IgD-negative memory B cell (primary cell): ENCODE results near the gene HLA-DPA1. TPM values are rescaled to one million over a fixed set of nuclear protein-coding genes. Genes with fewer than 3 reads are reported as not detected.
"Not testable (repeated sequence)": the region's sequence is repeated elsewhere in the genome, so short reads cannot be mapped to it uniquely, and the experiment has no call there.

Experiments
- H3K27ac Mint-ChIP-seq, 3 donors: one replicate each; pipeline ENCODE4 v1.8.0; 2020 to 2022; ENCODE audit warnings: mild to moderate bottlenecking in 3 of 3, mixed read lengths in 3 of 3, moderate library complexity in 1 of 3
- H3K27me3 Mint-ChIP-seq: one replicate; pipeline ENCODE4 v1.8.0; 2021; ENCODE audit warnings: mixed read lengths
- H3K36me3 Mint-ChIP-seq: one replicate; pipeline ENCODE4 v1.8.0; 2020; ENCODE audit warnings: mild to moderate bottlenecking, mixed read lengths
- H3K4me1 Mint-ChIP-seq, 3 donors: one replicate each; pipeline ENCODE4 v1.8.0; 2020 to 2022; ENCODE audit warnings: mixed read lengths in 3 of 3, mild to moderate bottlenecking in 1 of 3
- H3K4me3 Mint-ChIP-seq, 4 donors: one replicate each; pipeline ENCODE4 v1.8.0; 2020 to 2022; ENCODE audit warnings: mild to moderate bottlenecking in 4 of 4, mixed read lengths in 4 of 4, moderate library complexity in 3 of 4
- H3K9me3 Mint-ChIP-seq, 3 donors: one replicate each; pipeline ENCODE4 v1.8.0; 2020 to 2021; ENCODE audit warnings: mixed read lengths in 3 of 3, mild to moderate bottlenecking in 1 of 3
- polyA plus RNA-seq: library from polyadenylated mRNA; unstranded; fragments of 300-500 nt; fragmentation: Illumina TruSeq; gene quantifications from one replicate; pipeline ENCODE4 v1.2.3, GENCODE V29; 2021

Gene HLA-DPA1
- polyA plus RNA-seq, 1 donor from 2014 or later: 2,568 TPM

DNA sequence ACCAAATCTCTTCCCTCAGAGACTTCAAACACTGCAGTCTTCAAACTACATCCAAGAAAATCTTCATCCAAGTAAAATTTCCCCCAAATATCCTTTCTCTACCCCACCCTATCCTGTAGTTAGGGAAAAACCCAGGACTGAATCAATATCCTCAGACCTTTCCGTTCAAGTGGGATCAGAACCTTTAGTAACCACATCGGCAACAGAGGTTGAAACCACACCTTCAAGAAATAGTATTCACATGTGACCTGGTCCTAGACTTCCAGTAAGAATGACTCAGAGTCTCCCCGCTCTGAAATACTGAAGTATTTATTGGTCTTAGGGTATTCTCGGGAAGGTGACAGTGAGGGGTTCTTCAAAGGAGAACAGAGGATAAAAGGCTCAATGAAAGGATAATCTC lies 8.7 kb downstream of the HLA-DPA1 start:
- H3K27ac Mint-ChIP-seq: peak overlapping the region; percentile 64 to 90 (median 77)
- peaks cover 49% of the 10 kb centered on the region for H3K36me3 Mint-ChIP-seq
- no peaks in the 10 kb centered on the region for H3K27me3 Mint-ChIP-seq
- peaks cover 19 to 56% (median 46%) of the 10 kb centered on the region in 3 donors for H3K4me1 Mint-ChIP-seq
- H3K4me3 Mint-ChIP-seq: peak overlapping the region in 2 of 4 donors; percentile 34 to 39
- peaks cover 0 to 16% (median 2%) of the 10 kb centered on the region in 3 donors for H3K9me3 Mint-ChIP-seq

DNA sequence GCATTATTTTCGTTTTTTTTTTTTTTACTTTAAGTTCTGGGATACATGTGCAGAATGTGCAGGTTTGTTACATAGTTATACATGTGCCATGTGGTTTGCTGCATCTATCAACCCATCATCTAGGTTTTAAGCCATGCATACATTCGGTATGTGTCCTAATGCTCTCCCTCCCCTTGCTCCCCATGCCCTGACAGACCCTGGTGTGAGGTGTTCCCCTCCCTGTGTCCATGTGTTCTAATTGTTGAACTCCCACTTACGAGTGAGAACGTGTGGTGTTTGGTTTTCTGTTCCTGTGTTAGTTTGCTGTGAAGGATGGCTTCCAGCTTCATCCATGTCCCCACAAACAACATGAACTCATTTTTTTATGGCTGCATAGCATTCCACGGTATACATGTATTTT lies 10.0 kb downstream of the HLA-DPA1 start:
- Mint-ChIP-seq H3K4me3 (peak overlapping the region in 1 of 4 donors; percentile 16), H3K36me3 (peaks cover 44% of the 10 kb centered on the region), H3K4me1 (peaks cover 14 to 52% (median 41%) of the 10 kb centered on the region in 3 donors), H3K27ac (peak overlapping the region in 2 of 3 donors; percentile 53 to 75), H3K9me3 (peaks cover 0 to 17% (median 3%) of the 10 kb centered on the region in 3 donors)
- not testable (repeated sequence) for H3K27me3 Mint-ChIP-seq

DNA sequence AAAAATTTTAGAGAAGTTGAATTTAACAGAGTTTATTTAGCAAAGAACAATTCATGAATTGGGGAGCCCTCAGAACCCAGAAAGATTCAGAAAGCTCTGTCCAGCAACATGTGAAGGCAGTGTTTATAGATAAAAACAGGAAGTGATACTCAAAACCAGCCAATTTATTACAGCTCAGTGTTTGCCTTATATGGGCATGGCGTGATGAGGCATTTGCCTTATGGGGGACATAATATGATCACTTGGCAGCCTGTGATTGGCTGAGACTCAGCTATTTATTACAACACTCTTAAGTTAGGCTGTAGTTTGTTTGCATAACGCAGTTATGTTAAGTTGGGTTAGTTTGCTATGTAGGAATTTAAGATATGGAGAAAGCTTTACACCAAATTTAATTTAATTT lies 11.5 kb downstream of the HLA-DPA1 start:
- Mint-ChIP-seq H3K9me3 (peaks cover 0 to 13% (median 4%) of the 10 kb centered on the region in 3 donors), H3K36me3 (peaks cover 31% of the 10 kb centered on the region), H3K27me3 (no peaks in the 10 kb centered on the region), H3K27ac (peak overlapping the region; percentile 17 to 91 (median 58)), H3K4me3 (peak overlapping the region in 2 of 4 donors; percentile 30 to 86), H3K4me1 (peaks cover 20 to 53% (median 42%) of the 10 kb centered on the region in 3 donors)

DNA sequence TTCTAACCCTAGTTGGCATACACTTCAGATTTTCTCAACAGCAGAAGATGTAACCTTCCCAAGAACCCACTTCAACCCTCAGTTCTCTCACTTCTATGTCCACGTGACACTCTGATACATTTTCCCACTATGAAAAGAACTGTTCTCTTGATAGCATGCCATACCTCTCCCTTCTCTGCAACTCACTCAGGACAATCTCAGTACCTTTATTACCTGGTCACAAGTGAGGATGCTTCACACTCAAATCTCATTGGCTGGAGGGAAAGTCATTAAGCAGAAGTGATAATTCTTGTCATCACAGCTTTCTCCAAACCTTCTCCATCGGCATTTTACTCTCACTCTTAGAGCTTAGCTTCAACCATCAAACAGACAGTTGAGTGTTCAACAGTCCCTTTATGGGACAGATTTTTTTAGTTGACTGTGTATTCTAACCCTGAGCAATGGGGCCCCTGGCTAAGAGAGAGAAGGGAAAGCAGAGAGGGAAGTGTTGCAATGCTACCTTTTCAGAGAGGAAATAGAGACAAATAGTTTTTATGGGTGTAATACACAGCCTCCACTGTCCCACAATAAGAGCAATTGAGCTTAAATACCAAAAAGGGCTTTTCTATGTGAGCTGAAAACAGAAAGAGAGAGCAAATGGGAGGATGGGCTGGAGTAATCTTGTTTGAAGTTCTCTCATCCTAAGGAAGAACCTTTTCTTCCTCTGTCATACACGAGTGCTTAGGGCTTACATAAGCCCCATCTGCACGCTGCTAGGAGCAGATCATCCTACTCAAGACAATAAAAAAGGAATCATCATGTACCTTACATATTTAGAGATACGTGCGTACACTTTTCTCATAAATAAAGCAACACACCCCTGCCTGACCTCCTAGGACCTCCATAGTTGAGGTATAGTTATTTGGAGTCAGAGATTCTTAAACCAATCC lies 16.0 kb downstream of the HLA-DPA1 start:
- Mint-ChIP-seq H3K36me3 (peaks cover 5% of the 10 kb centered on the region), H3K27ac (peak overlapping the region; percentile 35 to 95 (median 91))

DNA sequence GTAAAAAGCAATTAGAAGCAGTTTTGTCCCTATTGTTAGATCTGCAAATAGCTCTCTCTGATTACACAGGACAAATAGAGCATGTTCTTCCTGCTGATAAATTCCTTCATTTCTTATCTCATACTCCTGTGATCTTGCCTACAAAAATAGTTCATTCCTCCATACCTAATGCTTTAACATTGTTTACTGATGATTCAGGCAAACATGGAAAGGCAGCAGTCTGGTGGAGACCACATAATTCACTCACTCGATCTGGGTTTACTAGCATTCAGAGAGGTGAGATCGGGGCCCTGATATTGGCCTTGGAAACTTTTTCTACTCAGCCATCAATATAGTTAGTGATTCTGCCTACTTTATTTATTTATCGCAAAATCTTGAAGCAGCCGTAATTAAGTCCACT lies 20.2 kb downstream of the HLA-DPA1 start:
- Mint-ChIP-seq H3K9me3 (peaks cover 0 to 2% (median 0%) of the 10 kb centered on the region in 3 donors), H3K27ac (peak overlapping the region in 1 of 3 donors; percentile 35), H3K4me1 (peaks cover 22 to 45% (median 25%) of the 10 kb centered on the region in 3 donors), H3K27me3 (no peaks in the 10 kb centered on the region), H3K4me3 (no peak overlapping the region), H3K36me3 (peaks cover 2% of the 10 kb centered on the region)

More for the DNA sequence above, 16.0 kb downstream of the HLA-DPA1 start:
- Mint-ChIP-seq H3K9me3 (peaks cover 0 to 8% (median 6%) of the 10 kb centered on the region in 3 donors), H3K4me1 (peaks cover 21 to 28% (median 27%) of the 10 kb centered on the region in 3 donors), H3K4me3 (peak overlapping the region; percentile 49 to 85 (median 61)), H3K27me3 (no peaks in the 10 kb centered on the region)

DNA sequence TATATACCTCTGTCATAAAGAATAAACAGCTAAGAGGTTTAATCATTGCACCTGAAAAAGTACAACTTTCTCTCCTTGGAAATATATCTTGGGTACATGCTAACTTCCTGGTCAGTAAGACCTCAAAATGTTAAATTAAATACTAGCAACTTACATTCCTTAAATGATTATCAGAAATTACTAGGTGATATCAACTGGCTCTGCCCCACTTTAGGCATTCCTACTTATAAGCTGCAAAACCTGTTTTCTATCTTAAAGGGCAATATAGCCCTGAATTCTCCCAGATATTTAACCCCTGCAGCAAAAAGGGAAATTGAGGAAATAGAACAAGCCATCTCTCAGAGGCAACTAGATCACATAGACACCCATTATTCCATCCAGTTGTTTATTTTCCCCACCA lies 20.8 kb downstream of the HLA-DPA1 start:
- Mint-ChIP-seq H3K36me3 (peaks cover 2% of the 10 kb centered on the region), H3K4me1 (peaks cover 16 to 39% (median 19%) of the 10 kb centered on the region in 3 donors), H3K27ac (peak overlapping the region in 1 of 3 donors; percentile 35), H3K4me3 (no peak overlapping the region), H3K9me3 (peaks cover 0 to 2% (median 0%) of the 10 kb centered on the region in 3 donors), H3K27me3 (no peaks in the 10 kb centered on the region)

DNA sequence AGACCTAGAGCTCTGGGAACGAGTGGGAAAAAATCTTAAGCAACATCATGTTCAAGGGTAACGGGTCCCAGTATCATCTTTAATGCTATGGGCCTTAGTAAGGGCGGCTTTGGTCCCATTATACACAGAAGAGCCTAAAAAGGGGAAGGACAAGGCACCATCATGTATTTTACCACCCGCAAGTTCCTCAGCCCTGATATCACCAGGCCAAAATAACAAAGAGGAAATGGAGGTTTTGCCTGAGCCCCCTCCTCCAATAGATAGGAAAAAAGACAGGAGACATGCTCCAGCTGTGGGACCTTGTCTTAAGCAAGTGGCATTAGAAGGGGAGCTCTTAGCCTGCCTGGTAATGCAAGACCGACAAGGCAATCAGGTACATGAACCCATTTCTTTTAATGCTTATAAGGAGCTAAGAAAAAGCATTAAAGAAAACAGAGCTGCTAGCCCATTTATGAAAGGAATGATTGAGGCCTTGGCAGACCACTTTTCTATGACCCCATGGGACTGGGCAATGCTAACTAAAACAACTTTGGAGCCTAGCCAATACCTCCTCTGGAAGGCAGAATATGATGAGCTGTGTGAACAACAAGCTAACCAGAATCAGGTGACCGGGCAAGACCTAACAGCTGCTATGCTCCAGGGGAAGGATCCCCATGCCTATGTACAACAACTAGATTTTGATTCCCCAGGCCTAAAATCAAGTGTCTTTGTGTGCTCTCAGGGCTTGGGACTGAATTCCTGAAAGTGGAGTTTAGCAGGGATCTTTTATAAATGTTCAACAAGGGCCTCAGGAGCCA lies 23.2 kb downstream of the HLA-DPA1 start:
- Mint-ChIP-seq H3K27me3 (no peaks in the 10 kb centered on the region), H3K9me3 (no peaks in the 10 kb centered on the region), H3K4me3 (no peak overlapping the region), H3K4me1 (peaks cover 7 to 28% (median 14%) of the 10 kb centered on the region in 3 donors), H3K36me3 (peaks cover 2% of the 10 kb centered on the region), H3K27ac (peak overlapping the region in 1 of 3 donors; percentile 88)

DNA sequence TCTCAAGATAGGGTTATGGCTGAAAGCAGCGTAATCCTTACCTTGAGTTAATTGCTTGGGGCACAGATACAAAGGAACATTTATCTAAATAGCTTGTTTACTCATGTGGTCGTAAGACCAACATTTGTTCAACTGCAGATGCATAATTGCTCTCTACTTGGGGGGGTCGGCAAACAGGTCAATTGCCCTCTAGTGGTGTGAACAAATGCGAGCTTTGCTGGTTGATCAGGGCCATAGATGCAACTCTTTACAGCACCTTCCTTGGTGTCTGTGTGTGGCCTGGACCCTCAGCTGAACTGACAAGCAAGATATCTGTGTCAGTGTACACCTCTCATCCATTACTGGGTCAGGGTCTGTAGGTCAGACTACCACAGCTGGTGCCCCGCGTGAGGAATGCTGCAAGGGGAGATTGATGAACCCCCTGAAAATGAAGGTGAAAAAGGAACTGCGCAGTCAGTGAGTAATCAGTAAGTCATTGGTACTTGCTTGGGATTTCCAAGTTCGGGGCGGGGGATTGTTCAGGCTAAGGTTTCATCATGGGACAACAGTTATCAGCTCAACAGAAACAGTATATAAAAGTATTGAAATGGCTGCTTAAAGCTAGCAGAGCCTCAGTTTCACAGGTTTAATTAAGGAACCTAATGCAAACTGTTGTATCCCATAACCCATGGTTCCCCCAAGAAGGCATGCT lies 24.0 kb downstream of the HLA-DPA1 start:
- Mint-ChIP-seq H3K27me3 (no peaks in the 10 kb centered on the region), H3K27ac (peak overlapping the region in 1 of 3 donors; percentile 4), H3K36me3 (peaks cover 2% of the 10 kb centered on the region), H3K4me1 (peaks cover 7 to 28% (median 14%) of the 10 kb centered on the region in 3 donors), H3K4me3 (peak overlapping the region in 1 of 4 donors; percentile 23), H3K9me3 (no peaks in the 10 kb centered on the region)

DNA sequence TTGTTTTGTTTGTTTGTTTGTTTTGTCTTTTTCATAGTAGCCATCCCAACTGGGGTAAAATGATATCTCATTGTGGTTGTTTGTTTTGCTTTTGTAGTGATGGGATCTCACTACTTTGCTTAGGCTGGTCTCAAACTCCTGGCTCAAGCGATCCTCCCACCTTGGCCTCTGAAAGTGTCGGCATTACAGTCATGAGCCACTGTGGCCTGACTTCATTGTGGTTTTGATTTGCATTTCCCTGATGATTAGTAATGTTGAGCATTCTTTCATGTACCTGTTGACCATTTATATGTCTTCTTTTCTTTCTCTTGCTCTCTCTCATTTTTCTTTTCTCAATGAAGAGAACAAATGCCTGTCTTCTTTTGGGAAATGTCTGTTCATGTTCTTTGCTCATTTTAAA lies 33.3 kb downstream of the HLA-DPA1 start:
- Mint-ChIP-seq H3K27ac (peak overlapping the region in 1 of 3 donors; percentile 78), H3K4me3 (no peak overlapping the region), H3K27me3 (no peaks in the 10 kb centered on the region), H3K9me3 (peaks cover 6 to 19% (median 7%) of the 10 kb centered on the region in 3 donors), H3K4me1 (peaks cover 9 to 10% (median 9%) of the 10 kb centered on the region in 3 donors), H3K36me3 (peaks cover 3% of the 10 kb centered on the region)

DNA sequence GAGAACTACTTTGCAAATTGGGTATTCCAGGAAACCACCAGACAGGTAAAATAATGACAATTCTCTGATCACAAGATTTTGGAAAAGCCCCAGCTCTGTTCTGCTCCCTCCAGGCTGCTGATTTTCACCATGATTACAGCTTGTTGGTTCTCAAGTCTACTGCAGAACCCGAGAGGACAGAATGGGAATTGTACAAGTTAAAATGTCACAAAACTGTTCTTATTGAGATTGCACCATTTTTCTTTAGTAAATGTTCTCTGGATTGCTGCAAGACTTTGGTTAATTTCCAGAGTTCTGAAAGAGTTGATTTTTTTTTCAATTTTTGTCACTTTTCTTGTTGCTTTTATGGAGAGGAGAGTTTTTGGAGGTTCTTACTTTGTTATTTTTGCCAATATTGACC lies 36.9 kb downstream of the HLA-DPA1 start:
- Mint-ChIP-seq H3K4me1 (peaks cover 9 to 11% (median 10%) of the 10 kb centered on the region in 3 donors), H3K27me3 (no peaks in the 10 kb centered on the region), H3K9me3 (peaks cover 9 to 29% (median 14%) of the 10 kb centered on the region in 3 donors), H3K27ac (no peak overlapping the region), H3K36me3 (peaks cover 6% of the 10 kb centered on the region), H3K4me3 (no peak overlapping the region)

DNA sequence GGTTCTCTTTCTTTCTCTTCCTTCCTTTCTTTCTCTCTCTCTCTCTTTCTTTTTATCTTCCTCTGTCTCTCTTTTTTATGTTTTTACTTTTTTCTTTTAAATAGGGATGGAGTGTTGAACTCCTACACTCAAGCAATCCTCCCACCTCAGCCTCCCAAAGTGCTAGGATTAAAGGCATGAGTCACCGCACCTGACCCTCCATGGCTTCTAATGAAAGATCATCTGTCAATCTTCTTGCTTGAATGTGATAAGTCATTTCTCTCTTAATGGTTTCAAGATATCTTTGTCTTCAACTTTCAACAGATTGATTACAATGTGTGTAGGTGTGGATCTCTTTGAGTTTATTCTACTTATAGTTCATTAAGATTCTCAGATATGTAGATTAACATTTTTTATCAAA lies 38.9 kb downstream of the HLA-DPA1 start:
- no peaks in the 10 kb centered on the region for H3K27me3 Mint-ChIP-seq
- H3K9me3 Mint-ChIP-seq: peaks cover 8 to 26% (median 14%) of the 10 kb centered on the region in 3 donors
- peaks cover 18 to 24% (median 20%) of the 10 kb centered on the region in 3 donors for H3K4me1 Mint-ChIP-seq
- H3K27ac Mint-ChIP-seq: peak overlapping the region in 1 of 3 donors; percentile 39
- no peak overlapping the region for H3K4me3 Mint-ChIP-seq
- peaks cover 3% of the 10 kb centered on the region for H3K36me3 Mint-ChIP-seq

DNA sequence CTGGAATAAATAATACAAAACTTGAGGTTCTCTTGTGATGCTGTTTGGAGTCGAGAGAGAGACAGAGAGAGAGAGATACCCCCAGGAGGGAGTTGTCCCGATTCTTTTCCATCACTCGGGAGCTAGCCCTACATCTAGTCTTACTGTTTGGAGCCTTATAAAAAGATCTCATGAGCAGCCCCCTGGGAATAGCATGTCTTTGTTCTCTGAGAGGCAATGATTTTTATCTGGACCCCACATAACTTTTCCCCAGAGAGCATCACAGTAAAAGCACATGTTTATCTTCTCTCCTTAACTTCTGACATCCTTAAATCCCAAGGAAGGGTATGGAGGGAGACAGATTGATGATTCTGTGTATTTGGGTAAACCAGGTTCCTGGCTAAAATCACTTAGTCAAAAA lies 43.2 kb downstream of the HLA-DPA1 start:
- H3K4me1 Mint-ChIP-seq: peaks cover 33 to 46% (median 35%) of the 10 kb centered on the region in 3 donors
- no peaks in the 10 kb centered on the region for H3K27me3 Mint-ChIP-seq
- peak overlapping the region; percentile 68 to 90 (median 84) for H3K4me3 Mint-ChIP-seq
- peaks cover 3% of the 10 kb centered on the region for H3K36me3 Mint-ChIP-seq
- H3K27ac Mint-ChIP-seq: peak overlapping the region; percentile 95 to 100 (median 100)
- H3K9me3 Mint-ChIP-seq: peaks cover 2 to 16% (median 7%) of the 10 kb centered on the region in 3 donors

DNA sequence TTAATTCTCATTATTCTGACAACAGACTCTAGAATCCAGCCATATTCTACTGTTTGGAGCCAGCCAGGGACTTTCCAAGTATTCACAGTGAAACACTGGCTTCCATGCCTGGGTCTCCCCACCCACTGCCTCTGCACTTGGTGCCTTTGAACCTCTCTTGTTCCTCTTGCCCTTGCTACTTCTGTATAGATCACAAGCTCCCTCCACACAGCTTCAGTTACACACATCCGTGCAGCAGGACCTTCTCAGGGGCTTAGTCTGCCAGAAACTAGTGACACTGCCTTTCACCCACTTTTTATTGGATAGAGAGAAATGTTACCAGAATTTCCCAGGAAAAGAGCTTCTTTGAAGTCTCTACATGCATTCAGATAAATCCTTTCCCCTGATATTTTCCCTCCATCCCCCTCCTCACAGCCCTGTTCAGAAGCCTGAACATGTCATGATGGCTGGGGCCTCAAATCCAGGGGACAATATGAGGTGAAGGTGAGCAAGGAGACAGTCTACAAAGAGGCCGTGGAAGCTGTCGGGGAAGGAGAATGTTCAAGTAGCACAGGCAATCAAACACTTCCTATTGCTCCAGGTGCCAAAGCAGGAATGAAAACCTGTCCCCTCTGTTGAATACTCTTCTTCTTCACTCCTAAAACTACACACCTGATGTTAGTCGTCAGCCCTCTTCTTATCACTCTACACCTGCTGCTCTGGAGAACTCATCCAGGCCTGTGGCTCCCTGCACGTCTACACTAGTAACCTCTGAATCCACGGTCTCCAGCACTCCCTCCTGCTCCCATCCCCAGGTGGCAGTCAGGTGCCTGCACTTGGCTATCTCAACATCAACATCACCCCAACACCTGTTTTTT lies 43.9 kb downstream of the HLA-DPA1 start:
- Mint-ChIP-seq H3K36me3 (peaks cover 2% of the 10 kb centered on the region), H3K27ac (peak overlapping the region; percentile 95 to 100 (median 100)), H3K4me1 (peaks cover 33 to 46% (median 35%) of the 10 kb centered on the region in 3 donors), H3K9me3 (peaks cover 0 to 10% (median 6%) of the 10 kb centered on the region in 3 donors), H3K27me3 (no peaks in the 10 kb centered on the region), H3K4me3 (peak overlapping the region; percentile 68 to 90 (median 84))
